Neural cell (in vitro differentiated cells): ENCODE measurements around the gene MSI2. TPM values are rescaled to one million over a fixed set of nuclear protein-coding genes. Genes with fewer than 3 reads are reported as not detected.

Experiments used
- H2AFZ ChIP-seq: fragments of 200-600, 300-800 bp; sonication (generic), shearing (Covaris generic); 2 replicates; pipeline ENCODE4 v1.6.0; 2014; ENCODE audit warnings: low read depth, mild to moderate bottlenecking, antibody characterized with exemption, low read length, moderate library complexity
- H3F3A ChIP-seq: fragments of 200-600 bp; shearing (Covaris generic); 2 replicates; pipeline ENCODE4 v1.6.1; 2016; ENCODE audit warnings: mild to moderate bottlenecking, moderate library complexity, mixed read lengths, antibody characterized with exemption, low read length; ENCODE audit not compliant: insufficient read depth, poor library complexity, severe bottlenecking
- H3K27ac ChIP-seq: fragments of 200-600, 300-800 bp; sonication (generic), shearing (Covaris generic); 2 replicates; pipeline ENCODE4 v1.5.1; 2014; ENCODE audit warnings: mild to moderate bottlenecking, low read length, moderate library complexity
- H3K27me3 ChIP-seq: fragments of 300-800, 200-600 bp; sonication (generic), shearing (Covaris generic); 2 replicates; pipeline ENCODE4 v1.6.0; 2014; ENCODE audit warnings: mild to moderate bottlenecking, low read depth, low read length, moderate library complexity; ENCODE audit not compliant: insufficient read depth
- H3K36me3 ChIP-seq: fragments of 300-800, 200-600 bp; sonication (generic), shearing (Covaris generic); 2 replicates; pipeline ENCODE4 v1.5.1; 2014; ENCODE audit warnings: mild to moderate bottlenecking, antibody characterized with exemption, low read length, moderate library complexity; ENCODE audit not compliant: insufficient read depth
- H3K4me2 ChIP-seq: fragments of 300-800, 200-600 bp; sonication (generic), shearing (Covaris generic); 2 replicates; pipeline ENCODE4 v1.6.0; 2014; ENCODE audit warnings: mild to moderate bottlenecking, low read length
- H3K4me3 ChIP-seq: fragments of 300-800, 200-600 bp; sonication (generic), shearing (Covaris generic); 2 replicates; pipeline ENCODE4 v1.5.1; 2014; ENCODE audit warnings: mild to moderate bottlenecking, low read length, moderate library complexity
- H3K79me2 ChIP-seq: fragments of 200-600 bp; shearing (Covaris generic); replicated peaks from 2 replicates; pipeline ENCODE4 v1.6.0; 2014; ENCODE audit warnings: mild to moderate bottlenecking, low read length, moderate library complexity; ENCODE audit not compliant: insufficient read depth
- H3K9ac ChIP-seq: fragments of 300-800, 200-600 bp; sonication (generic), shearing (Covaris generic); 2 replicates; pipeline ENCODE4 v1.6.1; 2016; ENCODE audit warnings: mild to moderate bottlenecking, low read length, mixed read lengths
- H3K9me2 ChIP-seq: fragments of 200-600 bp; shearing (Covaris generic); 2 replicates; pipeline ENCODE4 v1.6.1; 2016; ENCODE audit warnings: mild to moderate bottlenecking, low read length, mixed read lengths; ENCODE audit not compliant: insufficient read depth
- H3K9me3 ChIP-seq: fragments of 200-600, 300-800 bp; sonication (generic), shearing (Covaris generic); 2 replicates; pipeline ENCODE4 v1.6.1; 2016; ENCODE audit warnings: mild to moderate bottlenecking, mixed run types, low read length, moderate library complexity, mixed read lengths
- H4K20me1 ChIP-seq: fragments of 200-600 bp; shearing (Covaris generic); 2 replicates; pipeline ENCODE4 v1.6.1; 2016; ENCODE audit warnings: mild to moderate bottlenecking, mixed run types; ENCODE audit not compliant: insufficient read depth
- EP300 ChIP-seq: fragments of 450-650 bp; conservative IDR thresholded peaks from 2 replicates; pipeline ENCODE4 v1.6.1; 2014; ENCODE audit warnings: antibody characterized with exemption, mild to moderate bottlenecking, moderate library complexity; ENCODE audit not compliant: poor library complexity, severe bottlenecking
- EZH2 ChIP-seq: fragments of 200-600, 300-800 bp; shearing (Covaris generic), sonication (generic); IDR thresholded peaks from 2 replicates; pipeline ENCODE4 v1.6.1; 2014; ENCODE audit warnings: antibody characterized with exemption, low read length, borderline replicate concordance, mild to moderate bottlenecking; ENCODE audit not compliant: insufficient read depth, poor library complexity, severe bottlenecking
- MXI1 ChIP-seq: fragments of 450-650 bp; conservative IDR thresholded peaks from 2 replicates; pipeline ENCODE4 v1.6.1; 2014; ENCODE audit warnings: antibody characterized with exemption, mild to moderate bottlenecking; ENCODE audit not compliant: poor library complexity, severe bottlenecking
- POLR2AphosphoS5 ChIP-seq: IDR thresholded peaks from 2 replicates; pipeline ENCODE4 v1.6.1; 2012
- RAD21 ChIP-seq: fragments of 450-650 bp; conservative IDR thresholded peaks from 2 replicates; pipeline ENCODE4 v1.6.1; 2014; ENCODE audit warnings: antibody characterized with exemption, mild to moderate bottlenecking, moderate library complexity
- SMC3 ChIP-seq: fragments of 450-650 bp; conservative IDR thresholded peaks from 2 replicates; pipeline ENCODE4 v1.6.1; 2014; ENCODE audit warnings: antibody characterized with exemption, mild to moderate bottlenecking, moderate library complexity; ENCODE audit not compliant: poor library complexity
- TAF1 ChIP-seq: IDR thresholded peaks from 2 replicates; pipeline ENCODE4 v1.6.1; 2012; ENCODE audit warnings: low read depth
- polyA plus RNA-seq: library from polyadenylated mRNA; depleted of rRNA; stranded (reverse); fragments of >200 nt; gene quantifications from 2 replicates; pipeline ENCODE4 v1.2.3, GENCODE V29; 2014
- TF ChIP-seq, protein P1 (sequence below): fragments of 450-650 bp; IDR thresholded peaks from 2 replicates; pipeline ENCODE4 v1.5.1; 2014; ENCODE audit warnings: antibody characterized with exemption, mild to moderate bottlenecking, moderate library complexity; ENCODE audit not compliant: poor library complexity, severe bottlenecking
- TF ChIP-seq, protein P2 (sequence below): IDR thresholded peaks from 2 replicates; pipeline ENCODE4 v1.6.1; 2012; ENCODE audit warnings: borderline replicate concordance

The MSI2 gene
- polyA plus RNA-seq, 1 donor from 2014 or later, result 61.4 TPM

DNA sequence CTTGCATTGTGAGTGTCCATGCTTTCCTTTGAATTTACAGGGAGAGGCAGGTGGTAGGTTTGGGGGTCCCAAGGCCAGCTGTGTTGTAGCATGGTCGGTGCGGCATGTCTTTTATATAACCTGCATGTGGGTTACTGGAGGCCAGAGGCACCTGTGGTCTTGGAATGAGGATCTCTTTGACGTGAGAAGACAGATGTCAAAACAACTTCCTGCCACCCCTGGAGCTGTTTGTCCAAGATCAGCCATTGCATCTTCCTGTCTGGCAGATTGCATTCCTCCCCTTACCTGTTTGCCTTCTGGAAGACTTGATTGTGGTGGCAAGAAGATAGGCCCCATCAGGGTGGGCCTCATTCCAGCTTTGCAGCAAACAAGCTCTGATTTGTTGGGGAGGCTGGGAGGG lies 175.1 kb downstream of the MSI2 start:
- Histone ChIP-seq H3F3A (no peaks in the 10 kb centered on the region), H4K20me1 (no peaks in the 10 kb centered on the region), H3K79me2 (peaks cover 67% of the 10 kb centered on the region)

DNA sequence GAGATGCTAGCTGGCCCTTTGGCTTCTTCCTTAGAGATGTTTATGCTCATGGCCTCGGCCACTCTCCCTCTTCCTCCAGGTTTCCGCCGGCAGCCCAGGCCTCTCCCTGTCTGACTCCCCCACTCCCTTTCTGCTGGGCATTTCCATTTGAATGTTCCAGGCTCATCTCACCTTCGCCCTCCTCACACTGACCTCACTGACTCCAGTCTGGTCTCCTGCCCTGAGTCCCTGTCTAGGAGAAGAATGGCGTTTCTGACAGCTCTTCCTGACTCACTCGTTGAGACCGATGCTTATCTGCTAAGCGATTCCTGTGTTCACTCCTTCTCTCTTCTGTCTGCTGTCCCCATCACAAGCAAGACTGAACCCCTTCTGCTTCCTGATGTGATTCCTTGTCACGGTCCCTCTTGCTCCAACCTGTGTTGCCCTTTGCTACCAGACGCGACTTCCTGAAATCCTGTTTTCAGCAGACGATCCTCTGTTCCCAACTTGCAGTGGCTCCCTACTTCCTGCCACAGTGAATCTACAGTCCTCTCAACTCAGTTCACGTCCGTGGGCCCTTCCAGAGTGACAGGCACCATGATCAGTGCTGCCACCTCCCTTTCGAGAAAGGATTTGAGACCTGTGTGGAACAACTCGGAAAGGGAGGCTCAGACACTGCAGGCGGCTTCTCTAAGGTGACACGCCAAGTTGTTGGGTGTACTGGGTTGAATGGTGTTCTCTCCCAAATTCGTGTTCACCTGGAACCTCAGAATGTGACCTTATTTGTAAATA lies 176.4 kb downstream of the MSI2 start:
- H3K79me2 ChIP-seq, result peaks cover 68% of the 10 kb centered on the region

More for the DNA sequence above, 175.1 kb downstream of the MSI2 start:
- TF ChIP-seq RAD21 (no peak), POLR2AphosphoS5 (peak; percentile 44), EZH2 (no peak), TAF1 (no peak), EP300 (peak; percentile 24), SMC3 (no peak), MXI1 (no peak)
- TF ChIP-seq, protein P1, sequence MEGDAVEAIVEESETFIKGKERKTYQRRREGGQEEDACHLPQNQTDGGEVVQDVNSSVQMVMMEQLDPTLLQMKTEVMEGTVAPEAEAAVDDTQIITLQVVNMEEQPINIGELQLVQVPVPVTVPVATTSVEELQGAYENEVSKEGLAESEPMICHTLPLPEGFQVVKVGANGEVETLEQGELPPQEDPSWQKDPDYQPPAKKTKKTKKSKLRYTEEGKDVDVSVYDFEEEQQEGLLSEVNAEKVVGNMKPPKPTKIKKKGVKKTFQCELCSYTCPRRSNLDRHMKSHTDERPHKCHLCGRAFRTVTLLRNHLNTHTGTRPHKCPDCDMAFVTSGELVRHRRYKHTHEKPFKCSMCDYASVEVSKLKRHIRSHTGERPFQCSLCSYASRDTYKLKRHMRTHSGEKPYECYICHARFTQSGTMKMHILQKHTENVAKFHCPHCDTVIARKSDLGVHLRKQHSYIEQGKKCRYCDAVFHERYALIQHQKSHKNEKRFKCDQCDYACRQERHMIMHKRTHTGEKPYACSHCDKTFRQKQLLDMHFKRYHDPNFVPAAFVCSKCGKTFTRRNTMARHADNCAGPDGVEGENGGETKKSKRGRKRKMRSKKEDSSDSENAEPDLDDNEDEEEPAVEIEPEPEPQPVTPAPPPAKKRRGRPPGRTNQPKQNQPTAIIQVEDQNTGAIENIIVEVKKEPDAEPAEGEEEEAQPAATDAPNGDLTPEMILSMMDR, result no peak
- Histone ChIP-seq H3K9me3 (no peaks in the 10 kb centered on the region), H3K4me3 (no peak overlapping the region), H3K36me3 (no peaks in the 10 kb centered on the region), H3K27me3 (no peaks in the 10 kb centered on the region), H3K4me2 (no peak overlapping the region), H2AFZ (no peak overlapping the region), H3K9ac (no peak overlapping the region), H3K9me2 (no peaks in the 10 kb centered on the region), H3K27ac (no peak overlapping the region)

DNA sequence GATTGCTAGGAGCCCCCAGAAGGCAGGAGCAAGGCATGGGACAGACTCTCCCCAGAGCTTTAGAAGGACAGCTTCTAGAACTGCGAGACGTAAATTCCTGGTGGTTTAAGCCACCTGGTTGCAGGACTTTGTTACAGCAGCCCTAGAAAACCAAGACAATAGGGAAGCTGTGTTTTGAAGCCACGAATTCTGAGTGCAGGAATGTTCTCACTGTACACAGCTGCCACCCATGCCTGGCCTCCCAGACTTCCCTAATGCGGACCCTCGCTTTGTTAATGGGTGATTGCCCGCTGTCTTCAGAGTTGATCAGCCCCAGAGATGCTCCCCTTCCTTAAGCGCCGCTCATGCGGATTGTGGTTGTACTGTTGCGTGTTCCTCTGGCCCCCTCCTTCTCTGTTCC lies 177.1 kb downstream of the MSI2 start:
- H3K9ac ChIP-seq, result no peak overlapping the region
- H3K36me3 ChIP-seq, result no peaks in the 10 kb centered on the region
- no peaks in the 10 kb centered on the region for H3K27me3 ChIP-seq
- no peak overlapping the region for H2AFZ ChIP-seq
- no peak overlapping the region for H3K4me2 ChIP-seq
- no peaks in the 10 kb centered on the region for H4K20me1 ChIP-seq
- H3K79me2 ChIP-seq, result peaks cover 73% of the 10 kb centered on the region
- H3K4me3 ChIP-seq, result no peak overlapping the region
- no peaks in the 10 kb centered on the region for H3K9me3 ChIP-seq
- no peaks in the 10 kb centered on the region for H3K9me2 ChIP-seq
- TF ChIP-seq, protein P1, result no peak
- TF ChIP-seq RAD21 (no peak), TAF1 (no peak), EP300 (no peak), MXI1 (no peak), POLR2AphosphoS5 (no peak), SMC3 (no peak), EZH2 (no peak)
- TF ChIP-seq, protein P2, sequence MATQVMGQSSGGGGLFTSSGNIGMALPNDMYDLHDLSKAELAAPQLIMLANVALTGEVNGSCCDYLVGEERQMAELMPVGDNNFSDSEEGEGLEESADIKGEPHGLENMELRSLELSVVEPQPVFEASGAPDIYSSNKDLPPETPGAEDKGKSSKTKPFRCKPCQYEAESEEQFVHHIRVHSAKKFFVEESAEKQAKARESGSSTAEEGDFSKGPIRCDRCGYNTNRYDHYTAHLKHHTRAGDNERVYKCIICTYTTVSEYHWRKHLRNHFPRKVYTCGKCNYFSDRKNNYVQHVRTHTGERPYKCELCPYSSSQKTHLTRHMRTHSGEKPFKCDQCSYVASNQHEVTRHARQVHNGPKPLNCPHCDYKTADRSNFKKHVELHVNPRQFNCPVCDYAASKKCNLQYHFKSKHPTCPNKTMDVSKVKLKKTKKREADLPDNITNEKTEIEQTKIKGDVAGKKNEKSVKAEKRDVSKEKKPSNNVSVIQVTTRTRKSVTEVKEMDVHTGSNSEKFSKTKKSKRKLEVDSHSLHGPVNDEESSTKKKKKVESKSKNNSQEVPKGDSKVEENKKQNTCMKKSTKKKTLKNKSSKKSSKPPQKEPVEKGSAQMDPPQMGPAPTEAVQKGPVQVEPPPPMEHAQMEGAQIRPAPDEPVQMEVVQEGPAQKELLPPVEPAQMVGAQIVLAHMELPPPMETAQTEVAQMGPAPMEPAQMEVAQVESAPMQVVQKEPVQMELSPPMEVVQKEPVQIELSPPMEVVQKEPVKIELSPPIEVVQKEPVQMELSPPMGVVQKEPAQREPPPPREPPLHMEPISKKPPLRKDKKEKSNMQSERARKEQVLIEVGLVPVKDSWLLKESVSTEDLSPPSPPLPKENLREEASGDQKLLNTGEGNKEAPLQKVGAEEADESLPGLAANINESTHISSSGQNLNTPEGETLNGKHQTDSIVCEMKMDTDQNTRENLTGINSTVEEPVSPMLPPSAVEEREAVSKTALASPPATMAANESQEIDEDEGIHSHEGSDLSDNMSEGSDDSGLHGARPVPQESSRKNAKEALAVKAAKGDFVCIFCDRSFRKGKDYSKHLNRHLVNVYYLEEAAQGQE, result no peak
- H3F3A ChIP-seq, result no peaks in the 10 kb centered on the region
- no peak overlapping the region for H3K27ac ChIP-seq

More for the DNA sequence above, 176.4 kb downstream of the MSI2 start:
- no peak overlapping the region for H3K27ac ChIP-seq
- no peaks in the 10 kb centered on the region for H3K36me3 ChIP-seq
- no peak overlapping the region for H3K4me3 ChIP-seq
- H3K27me3 ChIP-seq, result no peaks in the 10 kb centered on the region
- H2AFZ ChIP-seq, result no peak overlapping the region
- H3K9me2 ChIP-seq, result no peaks in the 10 kb centered on the region
- no peaks in the 10 kb centered on the region for H3F3A ChIP-seq
- H3K9me3 ChIP-seq, result no peaks in the 10 kb centered on the region
- no peak overlapping the region for H3K9ac ChIP-seq
- H3K4me2 ChIP-seq, result no peak overlapping the region
- TF ChIP-seq EP300 (no peak), TAF1 (no peak), EZH2 (no peak), SMC3 (no peak)
- H4K20me1 ChIP-seq, result no peaks in the 10 kb centered on the region
